NCI-H2081 treated with DMSO at 0.1 percent for 48 hours (cell line): ENCODE data around the gene OR7G1.

Source experiments
- DNase-seq: peaks from one replicate; lab custom pipeline; 2025; lab: John Stamatoyannopoulos, UW

Gene OR7G1, protein sequence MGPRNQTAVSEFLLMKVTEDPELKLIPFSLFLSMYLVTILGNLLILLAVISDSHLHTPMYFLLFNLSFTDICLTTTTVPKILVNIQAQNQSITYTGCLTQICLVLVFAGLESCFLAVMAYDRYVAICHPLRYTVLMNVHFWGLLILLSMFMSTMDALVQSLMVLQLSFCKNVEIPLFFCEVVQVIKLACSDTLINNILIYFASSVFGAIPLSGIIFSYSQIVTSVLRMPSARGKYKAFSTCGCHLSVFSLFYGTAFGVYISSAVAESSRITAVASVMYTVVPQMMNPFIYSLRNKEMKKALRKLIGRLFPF

GRCh38 chr19:9115307-9115813 lies at the start of gene OR7G1:
Gene OR7G1 (minus strand): TSS chr19:9115763. CDS start chr19:9115763, 0 bp downstream.
- no peak for DNase-seq

- no peak for DNase-seq
Observed at GRCh38 chr19:9165261-9165660, 49.7 kb upstream of the OR7G1 start.

GRCh38 chr19:9161427-9161826 lies 45.9 kb upstream of the OR7G1 start:
- no peak for DNase-seq

DNA sequence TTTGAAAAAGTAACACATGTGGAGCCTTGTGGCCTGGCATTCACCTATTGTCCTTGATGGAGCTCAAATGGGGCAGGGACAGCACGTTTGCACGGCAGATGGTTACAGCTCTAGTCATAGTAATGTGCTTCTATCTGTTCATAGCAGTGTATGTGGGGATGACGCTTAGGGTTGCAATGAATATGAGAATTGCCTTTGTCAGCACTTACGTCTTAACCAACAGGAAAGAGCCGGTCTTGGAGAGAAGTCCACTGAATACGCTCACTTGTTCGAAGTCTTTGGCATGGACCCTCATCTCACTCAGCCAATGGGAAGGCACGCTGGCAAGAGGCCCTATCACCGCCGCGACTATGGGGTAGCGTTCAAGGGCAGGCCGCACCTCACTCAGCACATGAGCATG lies 44.3 kb upstream of the OR7G1 start:
- no peak for DNase-seq

- DNase-seq = no peak
Observed at GRCh38 chr19:9156304-9156703, 40.7 kb upstream of the OR7G1 start.

DNA sequence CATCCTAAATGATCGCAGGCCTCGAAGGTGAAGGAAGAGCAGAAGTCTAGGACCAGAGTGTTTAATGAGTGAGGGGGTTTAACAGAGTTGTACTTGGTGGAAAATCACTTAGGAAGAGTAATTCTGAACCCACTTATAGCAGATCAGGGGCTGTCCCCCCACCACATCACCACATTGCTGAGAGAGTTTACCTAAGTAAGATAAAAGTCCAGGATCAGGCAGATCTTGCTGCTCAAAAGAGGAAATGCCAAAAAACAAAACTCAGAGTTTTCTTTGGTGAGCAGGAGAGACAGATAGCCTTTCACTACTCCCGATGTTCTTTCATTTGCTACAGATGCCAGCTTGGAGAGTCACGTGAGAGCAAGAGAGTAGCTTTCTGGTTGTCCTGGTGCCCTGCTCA lies 40.0 kb upstream of the OR7G1 start:
- no peak for DNase-seq

GRCh38 chr19:9151367-9151766 lies 35.8 kb upstream of the OR7G1 start:
- DNase-seq = no peak

GRCh38 chr19:9150650-9151049 lies 35.1 kb upstream of the OR7G1 start:
- no peak for DNase-seq

DNA sequence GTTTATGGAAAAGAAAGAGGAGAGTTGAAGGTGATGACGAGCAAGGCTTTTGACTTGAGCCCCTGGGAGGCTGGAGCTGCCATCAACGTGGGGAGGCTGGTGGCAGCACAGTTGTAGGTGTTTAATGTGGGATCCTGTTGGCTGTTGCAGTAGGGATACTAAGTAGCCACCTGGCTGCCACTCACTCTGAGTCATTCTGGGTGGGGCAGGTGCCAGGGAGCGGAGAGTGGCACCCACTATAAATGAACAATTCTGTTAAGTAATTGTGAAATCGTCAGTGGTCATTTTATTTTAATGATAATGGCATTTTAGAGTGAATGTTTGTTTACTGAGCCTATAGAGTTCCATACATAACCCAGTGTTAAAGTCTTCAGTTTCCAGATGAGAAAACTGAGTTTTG lies 34.4 kb upstream of the OR7G1 start:
- DNase-seq = no peak

DNA sequence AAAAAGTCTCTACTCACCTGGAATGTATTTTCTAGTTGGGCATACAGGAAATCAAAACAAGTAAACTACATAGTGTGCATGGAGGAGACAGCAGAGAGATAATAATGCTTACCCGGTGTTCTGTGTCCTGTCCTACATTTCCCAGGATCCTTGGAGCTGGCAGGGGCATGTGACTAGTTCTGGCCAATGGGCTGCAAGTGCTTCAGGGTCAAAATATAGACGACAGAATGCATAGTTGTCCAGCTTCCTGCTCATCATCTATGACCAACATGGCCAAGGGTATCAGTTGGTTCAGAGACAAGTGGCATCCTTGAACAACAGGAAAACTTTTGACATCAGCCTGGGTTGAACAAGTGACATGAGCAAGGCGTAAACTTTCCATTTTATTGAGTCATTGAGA lies 33.1 kb upstream of the OR7G1 start:
- no peak for DNase-seq

GRCh38 chr19:9146882-9147281 lies 31.3 kb upstream of the OR7G1 start:
- DNase-seq = no peak

DNA sequence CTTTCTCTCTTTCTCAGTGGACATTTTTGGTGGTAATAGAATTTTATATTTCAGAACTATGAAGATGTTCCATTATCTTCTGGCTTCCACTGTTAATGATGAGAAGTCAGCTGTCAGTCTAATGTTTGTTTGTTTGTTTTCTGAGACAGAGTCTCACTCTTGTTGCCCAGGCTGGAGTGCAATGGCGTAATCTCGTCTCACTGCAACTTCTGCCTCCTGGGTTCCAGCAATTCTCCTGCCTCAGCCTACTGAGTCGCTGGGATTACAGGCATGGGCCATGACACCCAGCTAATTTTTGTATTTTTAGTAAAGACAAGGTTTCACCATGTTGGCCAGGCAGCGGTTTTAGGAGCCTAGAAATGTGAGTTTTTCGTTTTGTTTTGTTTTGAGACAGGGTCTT lies 29.4 kb upstream of the OR7G1 start:
- DNase-seq = no peak

GRCh38 chr19:9140159-9140874 lies 24.8 kb upstream of the OR7G1 start, which contains the start of gene ZNF317:
Gene ZNF317 (plus strand): TSS chr19:9140397. CDS start chr19:9156017, 15,620 bp downstream.
- DNase-seq = peak; percentile 45

DNA sequence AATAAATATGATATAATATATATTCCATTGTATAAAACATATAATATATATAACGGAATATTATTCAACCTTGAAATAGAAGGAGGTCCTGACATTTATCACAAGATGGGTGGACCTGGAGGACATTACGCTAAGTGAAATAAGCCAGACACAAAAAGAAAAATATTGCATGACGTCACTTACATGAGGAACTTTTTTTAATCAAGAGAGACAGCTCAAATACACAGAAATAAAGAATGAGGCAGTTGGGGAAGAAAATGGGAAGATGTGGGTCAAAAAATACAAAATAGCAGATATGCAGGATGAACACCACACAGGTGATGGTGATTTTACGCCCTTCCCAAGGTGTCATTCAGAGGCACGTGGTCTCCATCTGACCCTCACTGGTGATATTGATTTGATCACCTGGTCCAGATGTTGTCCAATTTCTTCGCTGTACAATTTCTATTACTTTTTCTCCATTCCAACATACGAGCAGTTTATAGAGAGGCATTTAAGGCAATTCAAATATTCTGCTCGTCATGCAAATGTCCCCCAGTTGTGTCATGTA lies 24.1 kb upstream of the OR7G1 start:
- no peak for DNase-seq

DNA sequence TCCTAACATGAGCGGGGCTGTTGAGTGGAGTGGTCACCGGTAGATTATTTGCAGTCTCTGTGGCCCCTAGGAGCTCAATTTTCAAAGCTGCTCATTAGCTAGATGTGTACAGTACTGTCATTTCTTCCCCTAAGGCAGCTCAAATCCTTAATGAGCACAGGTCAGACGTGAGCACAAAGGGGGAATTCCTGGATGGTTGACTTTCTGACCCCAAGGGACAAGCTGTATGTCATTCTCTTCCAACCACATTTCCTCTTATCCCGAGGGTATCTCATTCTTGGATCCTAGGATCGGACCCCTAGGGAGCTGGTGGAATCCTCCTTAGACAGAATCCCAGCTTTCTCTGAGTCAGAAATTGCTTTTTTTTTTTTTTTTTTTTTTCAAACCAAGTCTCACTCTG lies 16.9 kb upstream of the OR7G1 start:
- DNase-seq = no peak

DNA sequence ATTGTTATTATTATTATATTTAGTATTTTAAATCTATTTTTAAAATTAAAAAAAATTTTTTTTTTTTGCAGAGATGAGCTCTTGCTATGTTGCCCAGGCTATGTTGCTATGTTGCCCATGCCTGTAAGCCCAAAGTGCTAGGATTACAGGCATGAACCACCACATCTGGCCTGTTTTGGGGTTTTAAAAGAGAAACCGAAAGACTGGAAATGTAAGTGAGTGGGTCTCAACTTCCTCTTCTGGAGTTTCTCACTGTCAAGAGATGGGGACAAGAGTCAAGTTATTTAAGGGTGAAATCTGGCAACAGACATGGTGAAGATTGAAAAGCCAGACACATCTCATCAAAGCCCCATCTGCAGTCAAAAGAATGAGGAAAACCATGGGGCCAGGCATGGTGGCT lies 15.4 kb upstream of the OR7G1 start:
- no peak for DNase-seq

GRCh38 chr19:9128171-9128570 lies 12.6 kb upstream of the OR7G1 start:
- no peak for DNase-seq

DNA sequence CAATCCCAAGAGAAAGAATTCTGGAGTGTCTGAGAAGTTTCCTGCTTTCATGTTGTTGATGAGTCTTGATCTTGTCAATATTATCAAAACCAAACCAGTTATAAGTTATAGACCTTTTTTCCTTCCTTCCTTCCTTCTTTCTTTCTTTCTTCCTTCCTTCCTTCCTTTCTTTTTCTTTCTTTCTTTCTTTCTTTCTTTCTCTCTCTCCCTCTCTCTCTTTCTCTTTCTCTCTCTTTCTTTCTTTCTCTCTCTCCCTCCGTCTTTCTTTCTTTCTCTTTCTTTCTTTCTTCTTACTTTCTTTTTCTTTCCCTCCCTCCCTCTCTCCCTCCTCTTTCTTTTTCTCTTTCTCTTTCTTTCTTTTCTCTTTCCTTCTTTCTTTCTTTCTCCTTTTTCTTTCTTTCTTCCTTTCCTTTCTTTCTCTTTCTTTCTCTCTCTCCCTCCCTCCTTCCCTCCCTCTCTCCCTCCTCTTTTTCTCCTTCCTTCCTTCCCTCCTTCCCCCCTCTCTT lies 11.4 kb upstream of the OR7G1 start, which contains the start of gene OR7G3:
TSS of gene OR7G3 (minus strand) at position 51 of the 506 bp plus-strand sequence. CDS start at position 51, 0 bp downstream.
- no peak for DNase-seq

DNA sequence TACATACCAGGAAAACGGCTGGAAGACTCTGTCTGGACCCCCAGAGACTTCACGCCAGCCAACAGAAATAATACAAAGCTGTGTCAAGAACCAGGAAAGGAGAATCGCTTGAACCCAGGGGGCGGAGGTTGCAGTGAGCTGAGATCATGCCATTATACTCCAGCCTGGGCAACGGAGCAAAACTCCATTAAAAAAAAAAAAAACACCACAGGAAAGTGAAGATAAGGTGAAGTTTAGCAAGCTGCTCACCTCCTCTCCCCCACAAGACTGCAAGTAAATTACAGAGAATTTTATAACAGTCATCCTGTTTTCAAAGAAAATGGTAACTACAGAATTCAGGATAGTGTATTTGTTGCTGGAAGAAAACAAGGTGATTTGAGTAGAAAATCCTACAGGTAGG lies 984 bp upstream of the OR7G1 start:
- no peak for DNase-seq

DNA sequence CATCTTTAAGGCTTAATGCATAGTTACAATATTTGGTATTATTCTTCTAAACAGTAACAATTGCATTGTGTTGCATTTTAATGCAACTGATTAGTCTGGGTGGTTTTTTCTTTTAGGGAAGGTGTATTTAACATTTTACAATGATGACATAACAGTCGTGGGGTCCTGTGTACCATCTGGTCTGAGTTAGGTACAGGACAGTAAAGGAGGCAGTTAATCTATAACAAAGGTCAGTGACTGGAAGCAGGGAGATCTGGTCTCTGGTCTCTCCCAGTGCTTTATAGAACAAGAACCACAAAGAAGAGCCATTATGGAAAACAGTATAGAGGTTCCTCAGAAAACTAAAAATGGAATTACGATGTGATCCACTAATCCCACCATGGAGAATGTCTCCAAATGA lies 5.6 kb downstream of the OR7G1 start:
- DNase-seq = no peak

DNA sequence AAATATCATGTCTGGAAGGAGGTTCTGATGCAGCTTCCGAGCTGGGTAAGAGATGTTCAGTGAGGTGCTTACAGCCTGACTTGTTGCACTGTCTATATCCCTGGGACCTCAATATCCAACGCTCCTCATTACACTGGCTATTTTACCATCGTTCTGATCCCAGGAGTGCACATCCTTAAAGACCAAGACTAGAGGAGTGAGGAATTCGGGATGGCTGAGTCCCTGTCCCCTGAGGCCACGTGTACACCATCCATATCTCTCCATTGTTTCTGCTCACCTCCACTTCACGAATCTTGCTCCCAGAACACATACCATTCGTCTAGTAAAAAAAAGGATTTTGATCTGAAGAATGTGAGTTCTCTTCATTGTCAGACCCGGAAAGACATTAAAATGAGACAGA lies 8.2 kb downstream of the OR7G1 start, which contains the start of gene OR7G2:
TSS of gene OR7G2 (minus strand) at position 101 of the 400 bp plus-strand sequence. CDS start 4,232 bp downstream, outside the sequence.
- no peak for DNase-seq

- no peak for DNase-seq
Observed at GRCh38 chr19:9086761-9087160, 28.8 kb downstream of the OR7G1 start, which contains the start of gene OR1M1. Gene OR1M1 (plus strand): TSS chr19:9087061. CDS start chr19:9093245, 6,184 bp downstream.
